H1 (cell line): ENCODE results near the gene ENO3. TPM values are rescaled to one million over a fixed set of nuclear protein-coding genes. Genes with fewer than 3 reads are reported as not detected.

Experiments used
- CBX5 ChIP-seq: fragments of 300-800, 300-1000 bp; sonication (generic); IDR thresholded peaks from 2 replicates; pipeline ENCODE4 v1.7.1; 2016; ENCODE audit warnings: antibody characterized with exemption, low read length, low read depth
- CHD1 ChIP-seq: IDR thresholded peaks from 2 replicates; pipeline ENCODE4 v1.6.1; 2012; ENCODE audit warnings: low read depth, low read length, improper control_type of control experiment
- CHD2 ChIP-seq: IDR thresholded peaks from 2 replicates; pipeline ENCODE4 v1.6.1; 2012; ENCODE audit warnings: low read length, improper control_type of control experiment
- CREB1 ChIP-seq: IDR thresholded peaks from 2 replicates; pipeline ENCODE4 v1.6.1; 2012; ENCODE audit warnings: inconsistent platforms
- JUN ChIP-seq: IDR thresholded peaks from 2 replicates; pipeline ENCODE4 v1.6.1; 2011; ENCODE audit warnings: low read depth, mild to moderate bottlenecking, improper control_type of control experiment, low read length
- PHF8 ChIP-seq: fragments of 200-600 bp; sonication (generic); conservative IDR thresholded peaks from 2 replicates; pipeline ENCODE4 v1.7.1; 2012; ENCODE audit warnings: low read depth, mild to moderate bottlenecking, inconsistent platforms, low read length, moderate library complexity
- SP2 ChIP-seq: IDR thresholded peaks from 2 replicates; pipeline ENCODE4 v1.6.1; 2012; ENCODE audit warnings: mild to moderate bottlenecking, low read length, inconsistent platforms
- SP4 ChIP-seq: IDR thresholded peaks from 2 replicates; pipeline ENCODE4 v1.6.1; 2012; ENCODE audit warnings: low read length, inconsistent platforms
- SRF ChIP-seq: IDR thresholded peaks from 2 replicates; pipeline ENCODE4 v1.6.1; 2011; ENCODE audit warnings: mild to moderate bottlenecking, low read depth, low read length, moderate library complexity
- TEAD4 ChIP-seq: IDR thresholded peaks from 2 replicates; pipeline ENCODE4 v1.6.1; 2012; ENCODE audit warnings: low read depth, low read length, inconsistent platforms, mixed read lengths
- polyA plus RNA-seq, 7 experiments: library from polyadenylated mRNA; depleted of rRNA in 3 of 7; stranded (reverse) in 5 of 7; unstranded in 2 of 7; fragments of >200 nt in 5 of 7; fragments of 200-250 nt in 2 of 7; gene quantifications; 1 replicate in 5 of 7; 2 replicates in 1 of 7; 4 replicates in 1 of 7; pipeline versions ENCODE4 v1.2.1 to v1.2.3, GENCODE V29; 2011 to 2013; ENCODE audit warnings: missing spikeins in 2 of 7, mixed read lengths in 2 of 7
- total RNA-seq: library from RNA; stranded (reverse); fragmentation: NEBNext Ultra II Directional; extraction: Animal tissue kit (Norgen Biotek cat#: 25700); gene quantifications from 2 replicates; pipeline ENCODE4 v1.2.1, GENCODE V29; 2021
- TF ChIP-seq, protein P1 (sequence below): IDR thresholded peaks from 2 replicates; pipeline ENCODE4 v1.6.1; 2012; ENCODE audit warnings: inconsistent platforms

ENO3 gene
- total and polyA plus RNA-seq, 2 of the 8 experiments (the other 6 are each of a cell fraction or from before 2014, with no cell fraction given), result 25.0 to 25.7 TPM

DNA sequence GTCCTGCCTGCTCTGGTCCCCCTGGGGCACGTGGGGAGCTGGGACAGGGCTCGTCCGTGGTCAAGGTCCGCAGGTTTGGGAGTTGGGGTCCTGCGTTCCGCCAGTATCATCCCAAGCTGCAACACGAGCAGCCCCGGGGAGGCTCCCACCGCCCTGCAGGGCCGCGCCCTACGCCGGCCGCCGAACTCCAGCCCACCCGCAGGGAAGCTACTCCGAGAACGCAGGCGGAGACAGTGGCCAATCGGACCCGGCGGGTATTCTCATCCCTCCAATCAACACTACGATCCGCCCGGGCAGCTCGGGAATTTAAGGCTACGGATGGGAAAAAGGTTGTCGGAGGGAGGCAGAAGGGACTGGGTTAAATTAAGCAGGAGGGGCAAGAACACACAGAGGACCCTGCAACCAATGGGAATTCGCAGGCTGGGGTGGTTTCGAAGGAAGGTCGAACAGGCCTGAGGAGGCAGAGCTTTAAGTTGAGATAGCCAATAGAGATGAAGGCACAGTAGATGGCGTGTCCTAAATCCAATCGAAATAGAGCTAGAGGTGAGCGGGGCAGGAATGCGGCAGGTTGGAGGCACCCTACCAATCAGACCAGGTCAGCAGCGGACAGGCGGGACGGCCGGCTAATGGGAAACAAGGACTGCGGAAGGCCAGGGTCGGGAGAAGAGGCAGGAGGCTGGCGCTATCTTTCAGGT, 16.1 kb downstream of the ENO3 start (continued):
- TF ChIP-seq, protein P1, sequence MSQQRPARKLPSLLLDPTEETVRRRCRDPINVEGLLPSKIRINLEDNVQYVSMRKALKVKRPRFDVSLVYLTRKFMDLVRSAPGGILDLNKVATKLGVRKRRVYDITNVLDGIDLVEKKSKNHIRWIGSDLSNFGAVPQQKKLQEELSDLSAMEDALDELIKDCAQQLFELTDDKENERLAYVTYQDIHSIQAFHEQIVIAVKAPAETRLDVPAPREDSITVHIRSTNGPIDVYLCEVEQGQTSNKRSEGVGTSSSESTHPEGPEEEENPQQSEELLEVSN, result peak; percentile 91
- TF ChIP-seq CHD1, result no peak
- peak; percentile 97 for TF ChIP-seq SP2
- TF ChIP-seq TEAD4, result peak; percentile 97
- peak; percentile 66; the same call in 1 of the 2 replicates for TF ChIP-seq CREB1
- peak; percentile 95 for TF ChIP-seq CHD2
- peak; percentile 31; the same call in 1 of the 2 replicates for TF ChIP-seq SP4
- no peak for TF ChIP-seq CBX5
- no peak for TF ChIP-seq SRF
- peak; percentile 50; the same call in 1 of the 2 replicates for TF ChIP-seq PHF8
- TF ChIP-seq JUN, result no peak
